HL-60 (cell line): ENCODE measurements around the gene CD300C.

ENCODE experiments used
- DNase-seq, 2 experiments: peaks; one replicate each; pipeline ENCODE4 v3.0.0-alpha.2; 2010 to 2020; ENCODE audit warnings: low read depth in 1 of 2, low spot score in 1 of 2
- H3K27ac ChIP-seq: fragments of 250-450 bp; sonication (Bioruptor Pico); replicated peaks from 2 replicates; pipeline ENCODE4 v1.5.1; 2020; ENCODE audit warnings: mild to moderate bottlenecking, moderate library complexity
- H3K27me3 ChIP-seq: fragments of 250-450 bp; sonication (Bioruptor Pico); 2 replicates; pipeline ENCODE4 v1.5.1; 2021; ENCODE audit warnings: mild to moderate bottlenecking, moderate library complexity; ENCODE audit not compliant: insufficient read depth, poor library complexity, severe bottlenecking
- H3K4me3 ChIP-seq: replicated peaks from 2 replicates; pipeline ENCODE4 v1.5.1; 2011; ENCODE audit warnings: mild to moderate bottlenecking, control low read depth, low read length; ENCODE audit not compliant: insufficient read depth
- GABPA ChIP-seq: IDR thresholded peaks from 2 replicates; pipeline ENCODE4 v1.6.1; 2012; ENCODE audit warnings: low read depth
- POLR2AphosphoS5 ChIP-seq: IDR thresholded peaks from 2 replicates; pipeline ENCODE4 v1.6.1; 2012; ENCODE audit warnings: low read depth
- REST ChIP-seq: IDR thresholded peaks from 2 replicates; pipeline ENCODE4 v1.6.1; 2012; ENCODE audit warnings: low read depth; ENCODE audit not compliant: insufficient replicate concordance
- SPI1 ChIP-seq: IDR thresholded peaks from 2 replicates; pipeline ENCODE4 v1.6.1; 2012; ENCODE audit warnings: low read depth, mild to moderate bottlenecking, borderline replicate concordance
- long read RNA-seq: library from polyadenylated mRNA; unstranded; transcript quantifications from one replicate; pipeline ENCODE4 v2.0.0, GENCODE V29; 2020
- TF ChIP-seq, protein P1 (sequence below): IDR thresholded peaks from one replicate; pipeline ENCODE4 v1.5.1; 2011; ENCODE audit warnings: low read length, control low read depth, inconsistent platforms; ENCODE audit not compliant: insufficient read depth

The CD300C gene
- long read RNA-seq, partial matches to known transcripts: 0 of 2 reads
- long read RNA-seq, other reads (novel, unspliced or antisense): 0 of 2 reads

DNA sequence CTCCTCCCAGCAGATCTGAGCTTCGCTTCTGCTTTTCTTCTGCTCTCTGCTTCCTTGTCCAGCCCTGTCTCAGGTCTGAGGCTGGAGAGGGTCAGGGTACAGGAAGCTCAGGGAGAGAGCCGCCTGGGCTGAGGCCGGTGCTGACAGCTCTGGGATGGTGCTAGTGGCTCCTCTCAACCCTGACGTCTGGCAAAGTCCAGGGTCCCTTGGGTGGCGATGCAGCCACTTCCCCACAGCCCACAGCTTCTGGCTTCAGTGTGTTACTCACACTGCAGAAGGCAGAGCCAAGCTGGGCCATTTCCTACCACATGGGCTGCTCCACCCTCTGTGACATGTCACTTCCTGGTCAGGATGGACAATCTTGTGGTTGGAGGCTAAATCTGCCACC lies at the start of gene CD300C:
Gene CD300C, minus strand, starts transcription at position 273 of the 388 bp plus-strand sequence. CDS start 333 bp downstream, outside the sequence.
- Histone ChIP-seq H3K27ac (peak within 1 kb of the TSS; percentile 66), H3K4me3 (peak within 1 kb of the TSS; percentile 36), H3K27me3 (no peaks in the 10 kb centered on the region)
- DNase-seq: peak; percentile 62 to 73
- TF ChIP-seq GABPA (no peak), POLR2AphosphoS5 (peak; percentile 52; the same call in 1 of the 2 replicates), SPI1 (peak; percentile 51; the same call in 1 of the 2 replicates)

- DNase-seq: no peak
- TF ChIP-seq POLR2AphosphoS5 (no peak), SPI1 (no peak), REST (no peak), GABPA (no peak)
- TF ChIP-seq, protein P1, sequence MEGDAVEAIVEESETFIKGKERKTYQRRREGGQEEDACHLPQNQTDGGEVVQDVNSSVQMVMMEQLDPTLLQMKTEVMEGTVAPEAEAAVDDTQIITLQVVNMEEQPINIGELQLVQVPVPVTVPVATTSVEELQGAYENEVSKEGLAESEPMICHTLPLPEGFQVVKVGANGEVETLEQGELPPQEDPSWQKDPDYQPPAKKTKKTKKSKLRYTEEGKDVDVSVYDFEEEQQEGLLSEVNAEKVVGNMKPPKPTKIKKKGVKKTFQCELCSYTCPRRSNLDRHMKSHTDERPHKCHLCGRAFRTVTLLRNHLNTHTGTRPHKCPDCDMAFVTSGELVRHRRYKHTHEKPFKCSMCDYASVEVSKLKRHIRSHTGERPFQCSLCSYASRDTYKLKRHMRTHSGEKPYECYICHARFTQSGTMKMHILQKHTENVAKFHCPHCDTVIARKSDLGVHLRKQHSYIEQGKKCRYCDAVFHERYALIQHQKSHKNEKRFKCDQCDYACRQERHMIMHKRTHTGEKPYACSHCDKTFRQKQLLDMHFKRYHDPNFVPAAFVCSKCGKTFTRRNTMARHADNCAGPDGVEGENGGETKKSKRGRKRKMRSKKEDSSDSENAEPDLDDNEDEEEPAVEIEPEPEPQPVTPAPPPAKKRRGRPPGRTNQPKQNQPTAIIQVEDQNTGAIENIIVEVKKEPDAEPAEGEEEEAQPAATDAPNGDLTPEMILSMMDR: no peak
- Histone ChIP-seq H3K4me3 (no peak overlapping the region), H3K27me3 (no peaks in the 10 kb centered on the region), H3K27ac (no peak overlapping the region)
Observed at GRCh38 chr17:74595037-74595750, 49.3 kb upstream of the CD300C start.

GRCh38 chr17:74592087-74592990 lies 46.4 kb upstream of the CD300C start, which contains the start of gene CD300LD:
CD300LD (minus strand) TSS chr17:74592283; CDS start chr17:74592202, 81 bp downstream.
- TF ChIP-seq, protein P1: no peak
- peak; percentile 84 for TF ChIP-seq SPI1
- Histone ChIP-seq H3K27me3 (no peaks in the 10 kb centered on the region), H3K27ac (no peak within 1 kb of the TSS), H3K4me3 (no peak within 1 kb of the TSS)
- peak in 1 of 2 experiments; percentile 55 for DNase-seq

DNA sequence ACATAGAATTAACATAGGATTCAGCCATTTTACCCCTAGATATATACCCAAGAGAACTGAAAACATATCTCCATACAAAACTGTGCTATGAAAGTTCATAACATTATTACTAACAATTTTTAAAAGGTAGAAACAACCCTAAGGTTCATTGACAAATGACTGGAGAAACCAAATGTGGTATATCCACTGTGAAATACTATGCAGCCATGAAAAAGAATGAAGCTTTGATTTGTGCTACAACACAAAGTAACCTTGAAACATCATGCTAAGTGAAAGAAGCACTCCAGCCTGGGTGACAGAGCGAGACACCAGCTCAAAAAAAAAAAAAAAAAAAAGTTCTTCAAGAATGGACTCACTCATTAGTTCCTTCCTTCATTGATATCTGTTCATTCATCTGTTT lies 45.6 kb upstream of the CD300C start:
- no peak overlapping the region for H3K27ac ChIP-seq
- DNase-seq: no peak
- no peaks in the 10 kb centered on the region for H3K27me3 ChIP-seq
- no peak overlapping the region for H3K4me3 ChIP-seq
- TF ChIP-seq, protein P1: no peak
- TF ChIP-seq POLR2AphosphoS5 (no peak), REST (no peak), GABPA (no peak), SPI1 (no peak)
